ENCODE data around the gene PDE10A.

DNA sequence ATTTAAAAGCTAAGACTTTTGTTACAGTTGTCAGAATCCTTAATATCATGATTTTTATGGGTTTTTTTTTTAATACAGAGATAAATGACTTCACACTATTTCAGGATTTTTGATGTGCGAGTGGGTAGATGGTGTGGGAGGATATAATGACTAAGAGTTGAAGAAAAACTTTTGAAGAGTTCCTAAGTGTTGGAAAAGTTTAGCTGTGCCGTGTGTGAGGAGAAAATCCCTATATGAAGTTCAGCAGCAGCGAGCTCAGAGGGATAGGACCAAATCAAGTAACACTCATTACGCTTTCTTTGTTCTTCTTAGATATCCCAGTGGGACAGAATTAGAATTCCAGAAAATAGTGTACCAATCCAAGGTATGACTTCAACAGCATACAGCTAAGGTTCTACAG lies 34.1 kb downstream of the PDE10A start:
- TF ChIP-seq, protein P1, sequence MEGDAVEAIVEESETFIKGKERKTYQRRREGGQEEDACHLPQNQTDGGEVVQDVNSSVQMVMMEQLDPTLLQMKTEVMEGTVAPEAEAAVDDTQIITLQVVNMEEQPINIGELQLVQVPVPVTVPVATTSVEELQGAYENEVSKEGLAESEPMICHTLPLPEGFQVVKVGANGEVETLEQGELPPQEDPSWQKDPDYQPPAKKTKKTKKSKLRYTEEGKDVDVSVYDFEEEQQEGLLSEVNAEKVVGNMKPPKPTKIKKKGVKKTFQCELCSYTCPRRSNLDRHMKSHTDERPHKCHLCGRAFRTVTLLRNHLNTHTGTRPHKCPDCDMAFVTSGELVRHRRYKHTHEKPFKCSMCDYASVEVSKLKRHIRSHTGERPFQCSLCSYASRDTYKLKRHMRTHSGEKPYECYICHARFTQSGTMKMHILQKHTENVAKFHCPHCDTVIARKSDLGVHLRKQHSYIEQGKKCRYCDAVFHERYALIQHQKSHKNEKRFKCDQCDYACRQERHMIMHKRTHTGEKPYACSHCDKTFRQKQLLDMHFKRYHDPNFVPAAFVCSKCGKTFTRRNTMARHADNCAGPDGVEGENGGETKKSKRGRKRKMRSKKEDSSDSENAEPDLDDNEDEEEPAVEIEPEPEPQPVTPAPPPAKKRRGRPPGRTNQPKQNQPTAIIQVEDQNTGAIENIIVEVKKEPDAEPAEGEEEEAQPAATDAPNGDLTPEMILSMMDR (IDR thresholded peaks at IDR 0.05) = no peak
- no peak for TF ChIP-seq POLR2A (IDR thresholded peaks at IDR 0.05; ENCODE audit: low read depth)
- TF ChIP-seq POLR2AphosphoS5 (IDR thresholded peaks at IDR 0.05) = no peak
- TF ChIP-seq EP300 (IDR thresholded peaks at IDR 0.05) = no peak

Measured in esophagus muscularis mucosa (tissue), 4 donors.